GM12865 (cell line): ENCODE data around the gene RHOV.

Experiments
- DNase-seq: peaks from one replicate; pipeline ENCODE4 v3.0.0; 2010; ENCODE audit warnings: low read depth
- H3K4me3 ChIP-seq: 2 replicates; pipeline ENCODE4 v1.5.1; 2011; ENCODE audit warnings: mild to moderate bottlenecking, low read depth, low read length, control low read depth
- CTCF ChIP-seq: IDR thresholded peaks from 2 replicates; pipeline ENCODE4 v1.5.1; 2011; ENCODE audit warnings: low read length, control low read depth, low read depth, inconsistent platforms; ENCODE audit not compliant: insufficient read depth; ENCODE audit errors: missing control alignments

Gene RHOV

GRCh38 chr15:40902605-40903561 is 28.8 kb upstream of the RHOV start:
- H3K4me3 ChIP-seq: no peak overlapping the region
- TF ChIP-seq CTCF: no peak
- no peak for DNase-seq

GRCh38 chr15:40901053-40901443 is 27.0 kb upstream of the RHOV start:
- DNase-seq: no peak
- H3K4me3 ChIP-seq: no peak overlapping the region
- TF ChIP-seq CTCF: no peak

- H3K4me3 ChIP-seq: no peak overlapping the region
- TF ChIP-seq CTCF: no peak
- no peak for DNase-seq
Measured at GRCh38 chr15:40900256-40901052, 26.4 kb upstream of the RHOV start.

- TF ChIP-seq CTCF: no peak
- no peak overlapping the region for H3K4me3 ChIP-seq
- no peak for DNase-seq
Measured at GRCh38 chr15:40899536-40900207, 25.6 kb upstream of the RHOV start.

- H3K4me3 ChIP-seq: peak overlapping the region; percentile 82
- peak; percentile 55 for TF ChIP-seq CTCF
- DNase-seq: peak; percentile 78
Measured at GRCh38 chr15:40894681-40895448, 20.8 kb upstream of the RHOV start.
